NCI-H345 treated with DMSO at 0.1 percent for 48 hours (cell line): ENCODE measurements around the gene DDB1.

ENCODE experiments used
- DNase-seq: peaks from one replicate; lab custom pipeline; 2025; ENCODE audit not compliant: unreplicated experiment; lab: John Stamatoyannopoulos, UW

Gene DDB1

DNA sequence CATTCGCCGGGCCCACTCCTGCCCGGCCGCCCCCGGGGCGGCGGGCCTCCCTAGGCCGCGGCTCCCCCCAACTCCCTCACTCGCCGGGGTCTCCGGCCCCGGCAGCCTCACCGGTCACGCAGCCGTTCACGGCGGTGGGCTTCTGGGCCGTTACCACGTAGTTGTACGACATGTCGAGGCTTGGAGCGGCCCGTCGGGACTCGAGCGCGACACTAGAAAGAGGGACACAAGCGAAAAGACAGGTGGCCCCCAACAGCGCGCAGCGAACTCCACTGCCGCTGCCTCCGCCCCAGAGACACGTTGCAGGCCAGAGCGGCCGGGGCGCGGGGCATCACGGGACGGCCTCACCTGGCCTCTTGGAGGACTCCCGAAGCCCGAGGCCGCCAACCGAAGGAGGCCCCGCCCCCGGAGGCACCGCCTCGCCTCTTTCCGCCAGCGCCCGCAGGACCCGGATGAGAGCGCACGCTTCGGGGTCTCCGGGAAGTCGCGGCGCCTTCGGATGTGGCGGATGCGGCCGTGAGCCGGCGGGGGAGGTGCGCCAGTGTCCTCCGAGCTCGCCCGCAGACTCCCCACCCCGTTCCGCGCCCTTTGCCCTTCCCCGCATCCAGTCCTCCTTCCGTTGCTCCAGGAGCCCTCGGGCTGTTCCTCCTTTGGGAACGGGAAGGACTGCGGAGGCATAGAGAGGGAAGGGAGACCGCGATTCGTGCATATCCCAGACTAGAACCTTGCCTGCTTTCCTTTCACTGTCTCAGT, at the start of gene DDB1, which contains the start of gene TKFC:
DDB1 (minus strand) TSS at position 309 of the 753 bp plus-strand sequence; CDS start at position 172, 137 bp downstream.
TKFC (plus strand) TSS at position 432 of the 753 bp plus-strand sequence. CDS start 1,501 bp downstream, outside the sequence.
- peak; percentile 88 for DNase-seq

GRCh38 chr11:61380884-61381283, 48.0 kb upstream of the DDB1 start:
- DNase-seq: no peak

DNA sequence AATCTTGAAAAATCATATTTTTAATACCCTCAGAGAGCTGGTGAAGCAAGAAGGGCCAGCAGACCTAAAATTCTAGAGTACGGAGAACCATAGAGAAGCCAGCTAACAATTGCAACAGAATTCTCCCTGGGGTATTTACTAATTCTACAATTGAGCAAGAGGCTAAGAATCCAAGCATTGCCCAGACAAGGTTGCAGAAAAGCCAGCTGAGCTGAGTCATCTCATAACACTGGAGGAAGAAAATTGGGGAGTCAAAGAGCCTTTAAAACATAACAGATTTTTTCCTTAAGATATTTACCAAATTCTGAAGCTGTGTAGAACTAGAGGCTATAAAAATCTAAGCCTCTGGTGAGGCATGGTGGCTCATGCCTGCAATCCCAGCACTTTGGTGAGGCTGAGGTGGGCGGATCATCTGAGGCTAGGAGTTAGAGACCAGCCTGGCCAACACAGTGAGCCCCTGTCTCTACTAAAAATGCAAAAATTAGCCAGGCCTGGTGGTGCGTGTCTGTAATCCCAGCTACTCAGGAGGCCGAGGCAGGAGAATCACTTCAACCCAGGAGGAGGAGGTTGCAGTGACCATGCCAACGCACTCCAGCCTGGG, 45.9 kb upstream of the DDB1 start:
- no peak for DNase-seq

- no peak for DNase-seq
Observed at GRCh38 chr11:61377461-61378160, 44.7 kb upstream of the DDB1 start.

DNA sequence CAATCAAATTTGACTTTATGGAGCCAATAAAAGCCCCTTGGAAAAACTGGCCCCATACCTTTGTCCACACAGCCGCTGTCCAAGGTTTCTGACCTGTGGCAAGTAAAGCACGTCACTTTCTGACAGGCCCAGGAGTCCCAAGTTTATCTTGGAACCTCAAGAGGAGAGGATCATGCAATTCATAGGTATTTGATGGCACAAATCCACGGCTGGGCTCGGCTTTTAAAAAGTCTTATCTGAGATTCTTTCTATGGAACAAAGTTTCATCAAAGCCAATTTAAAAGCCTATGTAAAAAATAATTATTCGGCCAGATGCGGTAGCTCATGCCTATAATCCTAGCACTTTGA, 42.8 kb upstream of the DDB1 start:
- no peak for DNase-seq

DNA sequence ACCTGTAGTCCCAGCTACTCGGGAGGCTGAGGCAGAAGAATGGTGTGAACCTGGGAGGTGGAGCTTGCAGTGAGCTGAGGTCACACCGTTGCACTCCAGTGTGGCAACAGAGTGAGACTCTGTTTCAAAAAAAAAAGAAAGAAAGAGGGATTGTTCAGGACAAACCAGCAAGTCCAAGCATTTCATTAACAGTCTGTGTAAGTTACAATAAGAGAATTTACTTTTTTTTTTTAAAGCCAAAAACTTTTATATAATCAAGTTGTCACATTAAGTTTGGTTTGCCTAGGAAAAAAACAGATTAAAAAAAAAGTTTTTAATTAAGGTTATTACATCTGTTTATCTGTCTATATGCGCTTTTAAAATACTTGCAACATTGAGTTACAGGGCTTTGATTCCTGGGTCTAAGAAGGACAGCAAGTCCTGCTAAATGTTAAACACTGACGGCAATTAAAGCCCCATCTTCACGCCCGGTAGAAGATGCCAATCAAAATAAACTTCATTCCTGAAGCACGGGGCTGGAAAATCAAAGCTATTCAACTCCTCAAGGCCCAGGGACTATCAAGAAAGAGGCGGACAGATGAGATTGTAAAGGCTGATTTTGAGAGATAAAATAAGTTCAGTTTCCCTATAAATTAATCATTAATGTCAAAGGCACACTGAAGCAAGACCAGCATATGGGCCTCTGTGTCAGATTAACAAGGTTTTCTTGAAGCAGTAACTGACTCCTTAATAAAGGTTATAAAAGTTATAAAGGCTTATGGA, 39.9 kb upstream of the DDB1 start:
- no peak for DNase-seq

GRCh38 chr11:61370349-61371005, 37.6 kb upstream of the DDB1 start:
- DNase-seq: no peak

GRCh38 chr11:61369372-61370348, 36.8 kb upstream of the DDB1 start:
- no peak for DNase-seq

DNA sequence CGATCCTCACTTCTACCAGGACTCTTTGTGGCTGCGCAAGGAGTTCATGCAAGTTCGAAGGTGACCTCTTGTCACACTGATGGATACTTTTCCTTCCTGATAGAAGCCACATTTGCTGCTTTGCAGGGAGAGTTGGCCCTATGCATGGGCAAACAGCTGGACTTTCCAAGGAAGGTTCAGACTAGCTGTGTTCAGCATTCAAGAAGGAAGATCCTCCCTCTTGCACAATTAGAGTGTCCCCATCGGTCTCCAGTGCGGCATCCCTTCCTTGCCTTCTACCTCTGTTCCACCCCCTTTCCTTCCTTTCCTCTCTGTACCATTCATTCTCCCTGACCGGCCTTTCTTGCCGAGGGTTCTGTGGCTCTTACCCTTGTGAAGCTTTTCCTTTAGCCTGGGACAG, 35.7 kb upstream of the DDB1 start:
- no peak for DNase-seq

- DNase-seq: no peak
Observed at GRCh38 chr11:61367406-61367805, 34.5 kb upstream of the DDB1 start.

GRCh38 chr11:61364012-61364675, 31.2 kb upstream of the DDB1 start:
- no peak for DNase-seq

DNA sequence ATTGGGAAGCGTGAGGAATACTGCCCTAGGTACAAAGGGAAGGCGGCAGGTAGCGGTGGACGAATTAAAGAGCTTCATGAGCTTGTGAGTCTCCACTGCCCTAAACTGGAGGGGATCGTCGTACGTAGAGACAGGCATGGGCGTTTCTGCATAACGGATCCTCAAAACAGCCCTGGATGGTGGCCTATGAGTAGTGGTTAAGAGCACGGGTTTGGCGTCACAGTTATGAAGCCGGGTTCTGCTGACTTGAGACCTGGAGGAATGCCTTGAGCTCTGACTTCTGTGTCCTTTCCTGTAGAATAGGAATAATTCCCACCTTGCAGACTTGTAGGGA, 29.6 kb upstream of the DDB1 start:
- DNase-seq: no peak

GRCh38 chr11:61361741-61362541, 29.0 kb upstream of the DDB1 start, which contains the start of the genes CYB561A3 and TMEM138:
Gene CYB561A3 (minus strand): TSS chr11:61361882. CDS start chr11:61356713, 5,169 bp downstream.
Gene TMEM138 (plus strand): TSS chr11:61362374. CDS start chr11:61364391, 2,017 bp downstream.
- DNase-seq: peak; percentile 88

- no peak for DNase-seq
Observed at GRCh38 chr11:61361237-61361740, 28.4 kb upstream of the DDB1 start.

DNA sequence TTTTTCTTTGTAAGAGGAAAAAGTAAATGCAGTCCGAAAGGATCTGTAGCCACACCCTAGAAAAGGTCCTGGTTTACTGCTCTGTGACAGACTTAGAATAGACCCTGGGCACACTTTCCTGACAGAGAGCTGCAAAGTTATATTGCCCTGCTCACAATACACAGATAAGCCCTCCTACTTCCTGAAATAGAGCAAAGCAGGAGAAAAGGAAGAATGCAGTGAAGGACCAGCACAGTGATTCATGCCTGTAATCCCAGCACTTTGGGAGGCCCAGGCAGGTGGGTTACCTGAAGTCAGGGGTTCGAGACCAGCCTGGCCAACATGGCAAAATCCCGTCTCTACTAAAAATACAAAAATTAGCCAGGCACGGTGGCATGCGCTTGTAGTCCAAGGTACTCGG, 26.6 kb upstream of the DDB1 start:
- DNase-seq: no peak

- DNase-seq: no peak
Observed at GRCh38 chr11:61358566-61358965, 25.7 kb upstream of the DDB1 start.

DNA sequence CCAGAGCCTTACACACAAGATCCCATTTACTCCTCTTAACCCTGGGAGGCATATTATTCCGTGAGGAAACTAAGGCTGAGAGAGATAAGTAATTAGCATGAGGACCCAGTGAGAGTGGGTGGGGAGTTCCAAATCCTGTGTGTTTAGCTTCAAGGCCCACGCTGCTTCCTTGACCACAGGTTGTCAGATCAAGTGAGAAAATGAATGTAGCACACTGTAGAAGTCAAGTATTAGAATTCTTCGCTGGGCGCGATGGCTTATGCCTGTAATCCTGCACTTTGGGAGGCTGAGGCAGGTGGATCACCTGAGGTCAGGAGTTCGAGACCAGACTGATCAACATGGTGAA, 25.0 kb upstream of the DDB1 start:
- no peak for DNase-seq

GRCh38 chr11:61357233-61357893, 24.5 kb upstream of the DDB1 start:
- DNase-seq: no peak
